Liver (tissue), 9 donors: ENCODE data around the gene CREBBP. TPM values are rescaled to one million over a fixed set of nuclear protein-coding genes. Genes with fewer than 3 reads are reported as not detected.

Experiments used
- DNase-seq: peaks from one replicate; pipeline ENCODE4 v3.0.0-alpha.2; 2017; ENCODE audit warnings: low spot score
- H3K27ac ChIP-seq, 2 donors: one replicate each; pipeline ENCODE4 v1.7.0; 2013; ENCODE audit warnings: inconsistent platforms in 2 of 2, low read length in 2 of 2, control low read depth in 1 of 2, low read depth in 1 of 2, mild to moderate bottlenecking in 1 of 2
- H3K27me3 ChIP-seq, 4 donors: one replicate each; pipeline versions ENCODE4 v1.6.1 to v1.7.0; 2013; ENCODE audit warnings: low read length in 3 of 4, inconsistent platforms in 1 of 4, mild to moderate bottlenecking in 1 of 4, moderate library complexity in 1 of 4; ENCODE audit not compliant: control insufficient read depth in 4 of 4, insufficient read depth in 4 of 4
- H3K36me3 ChIP-seq, 4 donors: one replicate each; pipeline versions ENCODE4 v1.6.1 to v1.7.0; 2013; ENCODE audit warnings: low read length in 3 of 4, mild to moderate bottlenecking in 3 of 4, low read depth in 1 of 4, moderate library complexity in 1 of 4; ENCODE audit not compliant: control insufficient read depth in 4 of 4, insufficient read depth in 3 of 4
- H3K4me1 ChIP-seq, 4 donors: one replicate each; pipeline versions ENCODE4 v1.6.1 to v1.7.0; 2013; ENCODE audit warnings: low read length in 3 of 4, mild to moderate bottlenecking in 3 of 4, moderate library complexity in 1 of 4; ENCODE audit not compliant: control insufficient read depth in 4 of 4, insufficient read depth in 4 of 4
- H3K4me3 ChIP-seq, 3 donors: one replicate each; pipeline versions ENCODE4 v1.6.1 to v1.7.0; 2013; ENCODE audit warnings: low read length in 3 of 3, control low read depth in 1 of 3, low read depth in 1 of 3, mild to moderate bottlenecking in 1 of 3
- H3K9ac ChIP-seq, 2 donors: one replicate each; pipeline ENCODE4 v1.7.0; 2013; ENCODE audit warnings: low read length in 2 of 2, mild to moderate bottlenecking in 2 of 2, moderate library complexity in 2 of 2, control low read depth in 1 of 2, low read depth in 1 of 2
- H3K9me3 ChIP-seq, 4 donors: one replicate each; pipeline versions ENCODE4 v1.6.1 to v1.7.0; 2013; ENCODE audit warnings: low read length in 3 of 4; ENCODE audit not compliant: control insufficient read depth in 4 of 4
- EGR1 ChIP-seq, 2 donors: IDR thresholded peaks; 2 replicates each; pipeline ENCODE4 v1.6.1; 2016 to 2018; ENCODE audit warnings: antibody characterized with exemption in 2 of 2, low read depth in 2 of 2
- FOXA2 ChIP-seq: IDR thresholded peaks from 2 replicates; pipeline ENCODE4 v1.6.1; 2016; ENCODE audit warnings: antibody characterized with exemption
- GABPA ChIP-seq, 2 donors: IDR thresholded peaks in 1 of 2; conservative IDR thresholded peaks in 1 of 2; 2 replicates each; pipeline ENCODE4 v1.6.1; 2016; ENCODE audit warnings: antibody characterized with exemption in 2 of 2, mild to moderate bottlenecking in 1 of 2, moderate library complexity in 1 of 2
- HNF4A ChIP-seq, 2 donors: conservative IDR thresholded peaks; 2 replicates each; pipeline ENCODE4 v1.6.1; 2016; ENCODE audit warnings: antibody characterized with exemption in 2 of 2, mild to moderate bottlenecking in 2 of 2
- HNF4G ChIP-seq: IDR thresholded peaks from 2 replicates; pipeline ENCODE4 v1.6.1; 2016; ENCODE audit warnings: antibody characterized with exemption
- JUND ChIP-seq, 2 donors: IDR thresholded peaks; 2 replicates each; pipeline ENCODE4 v1.6.1; 2016; ENCODE audit warnings: antibody characterized with exemption in 2 of 2
- NR2F2 ChIP-seq: IDR thresholded peaks from 2 replicates; pipeline ENCODE4 v1.6.1; 2016; ENCODE audit warnings: antibody characterized with exemption
- RAD21 ChIP-seq, 2 donors: IDR thresholded peaks; 2 replicates each; pipeline ENCODE4 v1.6.1; 2016; ENCODE audit warnings: antibody characterized with exemption in 2 of 2, mild to moderate bottlenecking in 2 of 2
- RXRA ChIP-seq, 2 donors: IDR thresholded peaks; 2 replicates each; pipeline ENCODE4 v1.6.1; 2017 to 2018; ENCODE audit warnings: antibody characterized with exemption in 2 of 2, mild to moderate bottlenecking in 1 of 2
- SP1 ChIP-seq: IDR thresholded peaks from 2 replicates; pipeline ENCODE4 v1.6.1; 2018; ENCODE audit warnings: antibody characterized with exemption, mild to moderate bottlenecking
- TAF1 ChIP-seq: conservative IDR thresholded peaks from 2 replicates; pipeline ENCODE4 v1.6.1; 2016; ENCODE audit warnings: antibody characterized with exemption, mild to moderate bottlenecking
- YY1 ChIP-seq: IDR thresholded peaks from 2 replicates; pipeline ENCODE4 v1.6.1; 2016; ENCODE audit warnings: antibody characterized with exemption, mild to moderate bottlenecking
- WGBS: extraction: QIAGEN DNeasy Blood & Tissue Kit; methylation state at CpG from one replicate; pipeline ENCODE4 v1.1.7; 2013; 5-methylcytosine and 5-hydroxymethylcytosine counted together
- polyA plus RNA-seq, 2 donors: library from polyadenylated mRNA; stranded (reverse) in 1 of 2; unstranded in 1 of 2; fragments of 200-250 nt in 1 of 2; fragments of >200 nt in 1 of 2; fragmentation: Nextera tagmentation in 1 of 2; extraction: Ambion mirVana in 1 of 2; gene quantifications; one replicate each; pipeline versions ENCODE4 v1.2.1 to v1.2.3, GENCODE V29; 2013 to 2015
- total RNA-seq, 2 donors: library from RNA; depleted of rRNA; stranded (reverse); fragments of >200 nt; gene quantifications; one replicate each; pipeline ENCODE4 v1.2.3, GENCODE V29; 2014
- TF ChIP-seq, protein P1 (sequence below): IDR thresholded peaks from 2 replicates; pipeline ENCODE4 v1.6.1; 2016; ENCODE audit warnings: antibody characterized with exemption
- TF ChIP-seq, protein P2 (sequence below): fragments of 150-350 bp; IDR thresholded peaks from 2 replicates; pipeline ENCODE4 v1.5.1; 2017; ENCODE audit warnings: improper control_type of control experiment, low read depth, low read length; ENCODE audit not compliant: missing input control
- TF ChIP-seq, protein P3 (sequence below): IDR thresholded peaks from 2 replicates; pipeline ENCODE4 v1.6.1; 2016; ENCODE audit warnings: antibody characterized with exemption
- donor health status: healthy.
- donor health status: healthy.
- donor health status: healthy.
- donor health status: healthy.
- donor health status: healthy.

The CREBBP gene
- total and polyA plus RNA-seq, 4 donors, result 7.0 to 25.8 (median 19.5) TPM

DNA sequence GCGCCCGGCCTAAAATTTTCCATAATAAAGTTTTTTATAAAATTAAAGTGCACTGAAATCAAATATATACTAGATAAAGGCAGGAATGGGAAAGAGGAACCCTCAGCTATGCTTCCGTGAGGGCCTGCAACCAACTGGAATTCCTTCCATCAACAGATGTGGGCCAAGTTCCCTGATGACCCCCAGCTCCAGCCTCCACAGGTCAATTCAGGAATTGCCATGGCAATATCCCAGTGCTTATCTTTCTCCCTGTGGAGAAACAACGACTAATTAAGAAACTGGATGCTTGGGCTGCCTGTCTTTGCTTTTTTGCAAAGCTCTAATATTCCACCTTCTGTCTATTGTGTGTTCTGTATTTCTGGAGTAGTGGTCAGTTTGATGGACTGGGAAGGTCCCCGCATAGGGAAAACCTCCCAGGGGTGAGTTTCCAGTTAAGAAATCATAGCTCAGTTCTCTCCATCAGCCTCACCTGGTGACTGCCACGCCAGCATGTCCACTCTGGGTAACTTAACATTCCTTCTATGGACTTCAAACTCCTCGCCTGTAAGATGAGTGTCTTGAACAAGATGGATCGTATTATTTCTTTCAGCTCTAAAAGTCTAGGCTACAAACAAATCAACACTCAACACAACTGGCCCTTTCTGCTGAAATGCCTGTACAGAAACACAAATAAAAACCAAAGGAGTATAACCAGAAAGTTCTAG, 67.9 kb downstream of the CREBBP start:
- peaks cover 0 to 5% (median 0%) of the 10 kb centered on the region in 4 donors for H3K36me3 ChIP-seq
- H3K4me3 ChIP-seq, result no peak overlapping the region
- H3K9me3 ChIP-seq, result no peaks in the 10 kb centered on the region
- TF ChIP-seq NR2F2 (peak; percentile 38), FOXA2 (no peak), YY1 (no peak), JUND (IDR thresholded peaks at IDR 0.05) (no peak)
- no peaks in the 10 kb centered on the region for H3K27me3 ChIP-seq
- DNase-seq, result no peak
- 88% methylated on average over 8 of the region's 8 CpGs for WGBS
- no peak overlapping the region for H3K27ac ChIP-seq
- H3K9ac ChIP-seq, result no peak overlapping the region
- H3K4me1 ChIP-seq, result peaks cover 14 to 47% (median 32%) of the 10 kb centered on the region in 4 donors

DNA sequence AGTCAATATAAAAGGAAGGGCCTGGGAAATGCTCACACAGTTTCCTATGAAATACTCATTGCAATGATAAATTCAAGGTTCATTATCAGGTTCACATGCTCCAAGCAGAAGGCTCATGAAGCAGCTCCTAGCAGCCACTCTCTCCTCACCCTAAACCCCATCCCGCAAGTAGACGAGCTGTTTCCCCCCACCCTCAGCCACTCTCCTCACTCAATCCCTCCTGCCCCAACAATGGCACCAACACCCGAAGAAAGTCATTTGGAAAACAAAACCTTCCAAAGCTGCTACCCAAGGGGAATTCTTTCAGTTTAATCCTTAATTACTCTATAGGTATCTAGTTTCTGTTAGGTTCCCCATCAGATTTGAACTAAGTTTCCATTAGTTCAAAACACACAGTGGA, 69.7 kb downstream of the CREBBP start:
- Histone ChIP-seq H3K27ac (no peak overlapping the region), H3K4me3 (no peak overlapping the region), H3K9ac (no peak overlapping the region), H3K9me3 (no peaks in the 10 kb centered on the region), H3K27me3 (no peaks in the 10 kb centered on the region), H3K36me3 (peaks cover 0 to 5% (median 0%) of the 10 kb centered on the region in 4 donors), H3K4me1 (peaks cover 16 to 40% (median 29%) of the 10 kb centered on the region in 4 donors)
- TF ChIP-seq EGR1 (IDR thresholded peaks at IDR 0.05; ENCODE audit: low read depth in 2 of 2), result no peak
- TF ChIP-seq RAD21 (IDR thresholded peaks at IDR 0.05), result no peak
- TF ChIP-seq YY1, result no peak
- no peak for TF ChIP-seq RXRA (IDR thresholded peaks at IDR 0.05)
- TF ChIP-seq, protein P1, sequence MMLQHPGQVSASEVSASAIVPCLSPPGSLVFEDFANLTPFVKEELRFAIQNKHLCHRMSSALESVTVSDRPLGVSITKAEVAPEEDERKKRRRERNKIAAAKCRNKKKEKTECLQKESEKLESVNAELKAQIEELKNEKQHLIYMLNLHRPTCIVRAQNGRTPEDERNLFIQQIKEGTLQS, result no peak
- TF ChIP-seq FOXA2, result no peak
- TF ChIP-seq, protein P2, sequence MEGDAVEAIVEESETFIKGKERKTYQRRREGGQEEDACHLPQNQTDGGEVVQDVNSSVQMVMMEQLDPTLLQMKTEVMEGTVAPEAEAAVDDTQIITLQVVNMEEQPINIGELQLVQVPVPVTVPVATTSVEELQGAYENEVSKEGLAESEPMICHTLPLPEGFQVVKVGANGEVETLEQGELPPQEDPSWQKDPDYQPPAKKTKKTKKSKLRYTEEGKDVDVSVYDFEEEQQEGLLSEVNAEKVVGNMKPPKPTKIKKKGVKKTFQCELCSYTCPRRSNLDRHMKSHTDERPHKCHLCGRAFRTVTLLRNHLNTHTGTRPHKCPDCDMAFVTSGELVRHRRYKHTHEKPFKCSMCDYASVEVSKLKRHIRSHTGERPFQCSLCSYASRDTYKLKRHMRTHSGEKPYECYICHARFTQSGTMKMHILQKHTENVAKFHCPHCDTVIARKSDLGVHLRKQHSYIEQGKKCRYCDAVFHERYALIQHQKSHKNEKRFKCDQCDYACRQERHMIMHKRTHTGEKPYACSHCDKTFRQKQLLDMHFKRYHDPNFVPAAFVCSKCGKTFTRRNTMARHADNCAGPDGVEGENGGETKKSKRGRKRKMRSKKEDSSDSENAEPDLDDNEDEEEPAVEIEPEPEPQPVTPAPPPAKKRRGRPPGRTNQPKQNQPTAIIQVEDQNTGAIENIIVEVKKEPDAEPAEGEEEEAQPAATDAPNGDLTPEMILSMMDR, result no peak
- TF ChIP-seq HNF4A (conservative IDR thresholded peaks at IDR 0.05), result no peak
- no peak for TF ChIP-seq TAF1
- TF ChIP-seq JUND (IDR thresholded peaks at IDR 0.05), result no peak
- 79% methylated on average over 3 of the region's 3 CpGs for WGBS
- DNase-seq, result no peak

DNA sequence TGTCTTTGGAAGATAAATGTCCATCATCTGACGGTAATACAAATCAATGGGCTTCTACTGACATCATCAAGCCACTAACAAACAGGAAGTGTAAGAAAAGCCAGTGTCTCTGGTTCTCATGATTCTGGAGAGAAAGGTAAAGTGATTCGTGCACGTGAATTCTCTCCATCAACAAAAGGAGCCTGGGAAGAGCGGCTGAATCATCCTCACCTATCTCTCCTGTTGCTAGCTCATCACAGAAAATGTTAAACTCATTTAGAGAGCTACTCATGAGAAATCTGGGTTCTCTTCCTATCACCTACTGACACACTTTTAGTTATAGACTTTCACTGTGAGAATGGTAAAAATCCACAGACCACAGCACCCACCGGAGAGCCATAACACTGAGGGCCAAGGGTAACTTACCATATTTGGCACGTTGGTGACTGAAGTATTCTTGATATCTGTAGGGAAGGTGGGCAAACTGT, 70.3 kb downstream of the CREBBP start:
- Histone ChIP-seq H3K9ac (no peak overlapping the region), H3K4me3 (no peak overlapping the region), H3K27me3 (no peaks in the 10 kb centered on the region), H3K4me1 (peaks cover 16 to 40% (median 30%) of the 10 kb centered on the region in 4 donors), H3K9me3 (no peaks in the 10 kb centered on the region), H3K27ac (no peak overlapping the region), H3K36me3 (peaks cover 0 to 5% (median 0%) of the 10 kb centered on the region in 4 donors)
- TF ChIP-seq NR2F2 (no peak), SP1 (no peak), YY1 (no peak), FOXA2 (no peak), EGR1 (IDR thresholded peaks at IDR 0.05; ENCODE audit: low read depth in 2 of 2) (no peak), GABPA (IDR thresholded peaks at IDR 0.05 in 1 of 2, conservative IDR thresholded peaks at IDR 0.05 in 1 of 2) (no peak), HNF4G (no peak), RAD21 (IDR thresholded peaks at IDR 0.05) (no peak), JUND (IDR thresholded peaks at IDR 0.05) (no peak), RXRA (IDR thresholded peaks at IDR 0.05) (no peak), TAF1 (no peak)
- TF ChIP-seq, protein P3, sequence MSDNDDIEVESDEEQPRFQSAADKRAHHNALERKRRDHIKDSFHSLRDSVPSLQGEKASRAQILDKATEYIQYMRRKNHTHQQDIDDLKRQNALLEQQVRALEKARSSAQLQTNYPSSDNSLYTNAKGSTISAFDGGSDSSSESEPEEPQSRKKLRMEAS, result no peak
- TF ChIP-seq, protein P2, result no peak
- no peak for DNase-seq
- WGBS, result 87% methylated on average over 6 of the region's 6 CpGs
